NOMO-1 treated with dmso at 0.1 percent for 144 hours (cell line): Measurements from ENCODE around the gene RAP1A.
"Not testable (repeated sequence)": the region's sequence is repeated elsewhere in the genome, so short reads cannot be mapped to it uniquely, and the experiment has no call there.

ENCODE experiments used
- DNase-seq: peaks from one replicate; lab custom pipeline; 2025; ENCODE audit not compliant: unreplicated experiment; lab: John Stamatoyannopoulos, UW

The RAP1A gene

DNA sequence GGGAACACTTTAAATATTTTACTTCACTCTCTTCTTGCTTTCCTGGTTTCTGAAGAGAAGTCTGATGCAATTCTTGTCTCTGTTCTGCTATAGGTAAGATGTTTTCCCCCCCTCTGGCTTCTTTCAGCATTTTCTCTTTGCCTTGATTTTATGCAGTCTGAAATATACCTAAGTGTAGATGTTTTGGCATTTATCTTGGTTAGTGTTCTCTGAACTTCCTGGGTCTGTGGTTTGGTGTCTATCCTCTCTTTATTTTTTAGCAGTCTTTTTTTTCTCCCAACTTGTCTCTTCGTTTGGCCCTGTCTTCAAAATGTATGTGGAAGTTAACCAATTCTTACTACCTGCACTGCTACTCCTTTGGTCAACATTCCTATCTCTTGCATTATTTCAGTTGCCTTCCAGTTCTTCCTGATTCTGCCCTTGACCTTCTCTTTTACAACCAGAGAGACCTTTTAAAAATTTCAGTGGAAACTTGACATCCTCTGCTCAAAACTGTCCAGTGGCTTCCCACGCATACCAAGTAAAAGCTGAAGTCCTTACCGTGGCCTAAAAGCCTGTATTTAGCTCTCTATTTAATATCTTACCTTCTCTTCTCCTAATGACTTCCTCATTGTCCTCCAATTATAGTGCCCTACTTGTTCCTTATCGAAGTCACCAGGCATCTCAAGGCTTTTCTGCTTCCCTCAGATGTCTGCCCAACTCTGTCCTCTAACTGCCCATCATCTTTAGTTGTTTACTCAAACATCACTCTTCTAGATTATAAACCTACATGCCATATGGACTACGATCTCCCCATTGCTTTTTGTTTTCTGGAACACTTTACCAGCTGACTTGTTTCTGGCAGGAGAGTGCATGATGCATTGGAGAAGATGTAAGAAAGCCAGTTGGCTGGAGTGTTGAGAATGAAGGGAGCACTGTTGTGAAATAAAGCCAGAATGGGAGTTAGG, 40.9 kb downstream of the RAP1A start:
- DNase-seq, result peak; percentile 3

DNA sequence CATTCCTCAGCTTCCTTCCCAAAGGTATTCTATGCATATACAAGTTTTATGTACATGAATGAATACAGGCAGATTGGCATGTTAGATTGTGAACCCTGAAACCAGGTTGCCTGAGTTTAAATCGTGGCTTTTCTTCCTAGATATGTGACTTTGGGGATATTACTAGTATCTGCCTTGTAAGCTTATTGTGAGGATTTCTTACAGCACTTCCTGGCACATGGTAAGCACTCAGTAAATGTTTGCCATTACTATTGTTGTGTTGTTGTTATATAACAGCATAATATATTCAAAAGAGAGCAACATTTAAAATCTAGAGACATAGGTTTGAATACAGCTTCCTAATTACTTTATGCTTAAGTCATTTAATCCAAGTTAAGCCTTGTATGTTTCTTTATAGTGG, 45.1 kb downstream of the RAP1A start:
- no peak for DNase-seq

DNA sequence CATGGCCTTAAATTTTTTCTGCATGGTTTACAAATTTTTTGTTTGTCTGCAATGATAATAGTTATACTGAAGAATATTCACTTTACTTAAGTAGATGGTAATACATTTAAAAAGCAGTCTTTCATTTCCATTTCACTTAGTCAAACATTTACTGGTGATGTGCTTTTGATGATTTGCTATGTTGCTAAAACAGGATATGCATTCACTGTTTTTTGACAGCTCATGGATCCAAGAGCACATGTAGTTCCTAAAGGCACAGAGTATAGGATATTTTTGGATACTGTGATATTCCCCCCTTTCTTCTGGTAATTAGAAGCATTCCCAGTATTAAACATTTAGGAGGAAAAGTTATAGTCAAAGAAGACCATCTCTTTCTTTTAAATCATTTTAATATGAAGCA, 45.9 kb downstream of the RAP1A start:
- no peak for DNase-seq

DNA sequence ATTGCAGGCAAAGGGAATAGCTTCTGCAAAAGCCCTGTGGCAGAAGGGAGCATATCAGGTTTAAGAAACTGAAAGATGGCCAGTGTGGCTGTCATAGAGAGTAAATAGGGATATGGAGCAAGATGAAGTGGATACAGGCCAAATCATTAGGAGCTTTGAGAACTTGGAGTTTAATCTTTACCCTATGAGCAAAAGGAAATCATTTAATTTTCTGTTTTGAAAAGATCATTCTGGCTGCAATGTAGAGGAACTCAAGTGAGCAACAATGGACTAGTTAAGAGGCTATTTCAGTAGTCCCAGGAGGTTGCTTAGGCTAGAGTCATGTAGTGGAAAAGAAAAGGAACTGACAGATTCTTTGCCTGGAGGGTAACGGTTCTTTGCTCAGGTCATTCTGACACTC, 47.2 kb downstream of the RAP1A start:
- no peak for DNase-seq

DNA sequence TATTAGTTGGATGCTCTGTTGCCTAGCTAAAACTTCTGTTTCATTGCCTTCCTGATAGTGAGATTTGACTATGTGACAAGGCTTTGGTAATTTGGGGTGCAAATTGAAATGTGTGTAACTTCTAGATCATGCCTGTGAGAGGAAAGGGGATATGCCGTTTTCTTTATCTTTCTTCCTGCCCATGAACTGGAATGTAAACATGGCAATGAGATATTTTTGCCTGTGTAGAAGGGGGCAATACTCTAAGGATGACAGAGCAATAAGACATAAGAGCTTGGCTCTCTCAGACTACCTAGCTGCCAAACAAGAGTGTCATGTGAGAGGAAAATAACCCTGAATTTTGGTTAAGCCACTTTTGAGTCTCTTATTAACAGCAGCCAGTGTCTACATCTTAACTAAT, 49.7 kb downstream of the RAP1A start:
- DNase-seq, result no peak

DNA sequence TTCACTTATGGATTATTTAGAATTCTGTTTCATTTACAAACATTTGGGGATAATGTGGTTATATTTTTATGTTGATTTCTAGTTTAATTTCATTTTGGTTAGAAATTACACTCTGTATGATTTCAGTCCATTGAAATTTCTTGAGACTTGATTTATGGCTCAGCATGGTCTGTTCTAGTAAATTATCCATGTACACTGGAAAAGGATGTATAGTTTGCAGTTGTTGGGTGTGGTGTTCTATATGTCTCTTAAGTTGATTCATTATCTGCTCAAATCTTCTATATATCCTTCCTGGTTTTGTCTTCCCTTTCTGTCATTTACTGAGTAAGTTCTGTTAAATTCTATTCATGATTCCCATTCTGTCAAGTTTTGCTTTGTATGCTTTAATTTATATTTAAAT, 52.3 kb downstream of the RAP1A start:
- DNase-seq, result peak; percentile 19

DNA sequence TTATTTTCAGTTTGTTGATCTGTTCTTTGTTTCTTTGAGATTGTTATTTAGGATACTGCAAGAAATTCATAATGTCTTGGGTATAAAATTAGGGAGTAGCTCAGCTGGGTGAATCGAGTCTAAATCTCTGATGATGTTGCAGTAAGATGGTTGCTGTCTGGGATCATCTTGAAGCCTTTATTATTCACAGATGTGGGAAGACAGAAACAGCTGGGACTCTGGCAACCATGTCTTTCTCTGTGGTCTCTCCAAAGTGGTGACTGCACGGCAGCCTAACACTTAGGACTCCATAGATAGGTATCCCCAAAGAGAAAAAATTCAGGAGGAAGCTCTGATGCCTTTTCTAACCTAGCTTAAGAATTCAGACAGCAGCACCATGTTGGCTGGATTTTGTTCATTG, 52.7 kb downstream of the RAP1A start:
- DNase-seq, result no peak

DNA sequence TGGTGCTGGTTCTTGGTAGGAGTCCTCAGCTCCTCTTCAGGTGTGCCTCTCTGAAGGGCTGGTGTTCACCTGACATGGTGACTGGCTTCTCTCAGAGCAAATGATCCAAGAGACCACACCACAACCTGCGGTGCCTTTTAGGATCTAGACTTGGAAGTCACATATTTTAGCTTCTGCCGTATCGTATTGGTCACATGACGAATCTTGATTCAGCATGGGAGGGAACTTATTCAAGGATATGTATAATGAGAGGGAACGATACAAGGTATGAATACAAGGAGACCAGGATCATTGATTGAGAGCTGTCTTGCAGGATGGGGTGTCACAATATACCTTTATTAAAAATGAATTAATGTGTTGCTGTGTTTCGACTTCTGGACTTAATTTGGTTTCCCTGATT, 58.0 kb downstream of the RAP1A start:
- DNase-seq, result no peak

DNA sequence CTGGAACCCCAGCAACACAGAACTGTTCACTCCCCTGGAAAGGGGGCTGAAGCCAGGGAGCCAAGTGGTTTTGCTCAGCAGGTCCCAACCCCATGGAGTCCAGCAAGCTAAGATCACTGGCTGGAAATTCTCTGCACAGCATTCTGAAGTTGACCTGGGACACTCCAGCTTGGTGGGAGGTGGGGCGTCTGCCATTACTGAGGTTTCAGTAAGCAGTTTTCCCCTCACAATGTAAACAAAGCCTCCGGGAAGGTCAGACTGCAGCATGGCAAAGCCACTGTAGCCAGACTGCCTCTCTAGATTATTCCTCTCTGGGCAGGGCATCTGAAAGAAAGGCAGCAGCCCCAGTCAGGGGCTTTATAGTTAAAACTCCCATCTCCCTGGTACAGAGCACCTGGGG, 60.0 kb downstream of the RAP1A start:
- DNase-seq, result no peak

DNA sequence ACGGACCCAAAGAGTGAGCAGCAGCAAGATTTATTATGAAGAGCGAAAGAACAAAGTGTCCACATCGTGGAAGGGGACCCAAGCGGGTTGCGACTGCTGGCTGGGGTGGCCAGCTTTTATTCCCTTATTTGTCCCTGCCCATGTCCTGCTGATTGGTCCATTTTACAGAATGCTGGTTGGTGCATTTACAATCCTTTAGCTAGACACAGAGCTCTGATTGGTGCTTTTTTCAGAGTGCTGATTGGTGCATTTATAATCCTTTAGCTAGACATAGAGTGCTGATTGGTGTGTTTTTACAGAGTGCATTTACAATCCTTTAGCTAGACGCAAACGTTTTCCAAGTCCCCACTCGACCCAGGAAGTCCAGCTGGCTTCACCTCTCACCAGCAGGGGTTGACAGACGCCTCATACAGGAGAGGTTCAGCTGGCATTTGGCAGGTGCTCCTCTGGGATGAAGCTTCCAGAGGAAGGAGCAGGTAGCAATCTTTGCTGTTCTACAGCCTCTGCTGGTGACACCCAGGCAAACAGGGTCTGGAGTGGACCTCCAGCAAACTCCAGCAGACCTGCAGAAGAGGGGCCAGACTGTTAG, 60.7 kb downstream of the RAP1A start:
- not testable (repeated sequence) for DNase-seq

DNA sequence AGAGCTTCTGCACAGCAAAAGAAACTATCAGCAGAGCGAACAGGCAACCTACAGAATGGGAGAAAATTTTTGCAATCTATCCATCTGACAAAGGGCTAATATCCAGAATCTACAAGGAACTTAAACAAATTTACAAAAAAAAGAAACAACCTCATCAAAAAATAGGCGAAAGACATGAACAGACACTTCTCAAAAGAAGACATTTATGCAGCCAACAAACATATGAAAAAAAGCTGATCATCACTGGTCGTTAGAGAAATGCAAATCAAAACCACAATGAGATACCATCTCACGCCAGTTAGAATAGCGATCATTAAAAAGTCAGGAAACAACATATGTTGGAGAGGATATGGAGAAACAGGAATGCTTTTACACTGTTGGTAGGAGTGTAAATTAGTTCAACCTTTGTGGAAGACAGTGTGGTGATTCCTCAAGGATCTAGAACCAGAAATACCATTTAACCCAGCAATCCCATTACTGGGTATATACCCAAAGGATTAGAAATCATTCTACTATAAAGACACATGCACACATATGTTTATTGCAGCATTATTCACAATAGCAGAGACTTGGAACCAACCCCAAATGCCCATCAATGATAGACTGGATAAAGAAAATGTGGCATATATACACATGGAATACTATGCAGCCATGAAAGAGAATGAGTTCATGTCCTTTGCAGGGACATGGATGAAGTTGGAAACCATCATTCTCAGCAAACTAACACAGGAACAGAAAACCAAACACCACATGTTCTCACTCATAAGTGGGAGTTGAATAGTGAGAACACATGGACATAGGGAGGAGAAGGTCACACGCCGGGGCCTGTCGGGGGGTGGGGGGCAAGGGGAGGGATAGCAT, 65.9 kb downstream of the RAP1A start:
- not testable (repeated sequence) for DNase-seq

DNA sequence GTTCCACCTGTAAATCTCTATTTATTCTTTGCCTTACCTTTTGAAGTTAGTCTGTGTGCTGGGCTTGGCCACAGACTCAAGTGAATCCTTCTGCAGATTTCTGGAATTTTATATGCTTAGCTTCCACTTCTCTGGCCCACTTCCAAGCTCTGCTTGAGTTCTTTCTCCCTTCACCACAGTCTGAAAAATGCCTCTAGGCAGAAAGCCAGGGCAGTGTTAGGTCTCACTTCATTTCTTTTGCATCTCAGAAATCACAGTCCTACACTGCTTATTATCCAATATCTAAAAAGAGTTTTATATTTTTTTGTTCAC, 70.7 kb downstream of the RAP1A start:
- DNase-seq, result no peak

DNA sequence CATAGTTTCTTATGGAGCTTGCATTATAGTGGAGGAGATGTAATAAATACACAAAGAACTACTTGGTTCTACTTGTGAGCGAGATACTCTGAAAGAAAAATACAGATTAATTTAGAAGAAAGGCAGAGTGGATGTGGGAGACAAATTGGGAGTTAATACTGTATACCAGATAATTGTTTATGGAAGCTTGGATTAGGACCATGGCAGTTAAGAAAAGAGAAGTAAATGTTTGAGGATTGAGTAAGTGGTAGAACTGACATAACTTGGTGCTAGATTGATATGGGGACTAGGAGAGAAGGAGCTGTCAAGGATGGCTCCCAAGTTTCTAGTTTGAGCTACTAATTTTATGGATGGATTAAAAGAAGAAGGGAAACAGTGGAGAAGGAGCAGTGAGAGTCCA, 72.3 kb downstream of the RAP1A start:
- no peak for DNase-seq

DNA sequence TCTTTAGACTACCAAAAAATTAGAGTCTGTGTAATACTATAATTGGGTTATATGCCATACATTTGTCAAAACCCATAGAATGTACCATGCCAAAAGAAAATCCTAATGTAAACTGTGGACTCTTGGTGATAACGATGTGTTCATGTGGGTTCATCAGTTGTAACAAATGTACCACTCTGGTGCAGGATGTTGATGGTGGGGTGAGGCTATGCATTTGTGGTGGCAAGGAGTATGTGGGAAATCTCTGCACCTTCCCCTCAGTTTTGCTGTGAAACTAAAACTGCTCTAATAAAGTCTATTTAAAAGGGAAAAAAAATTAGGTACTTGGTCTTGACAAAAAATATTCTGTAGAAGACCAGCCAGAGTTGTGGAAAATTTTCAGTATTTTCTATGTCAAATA, 76.2 kb downstream of the RAP1A start:
- no peak for DNase-seq

DNA sequence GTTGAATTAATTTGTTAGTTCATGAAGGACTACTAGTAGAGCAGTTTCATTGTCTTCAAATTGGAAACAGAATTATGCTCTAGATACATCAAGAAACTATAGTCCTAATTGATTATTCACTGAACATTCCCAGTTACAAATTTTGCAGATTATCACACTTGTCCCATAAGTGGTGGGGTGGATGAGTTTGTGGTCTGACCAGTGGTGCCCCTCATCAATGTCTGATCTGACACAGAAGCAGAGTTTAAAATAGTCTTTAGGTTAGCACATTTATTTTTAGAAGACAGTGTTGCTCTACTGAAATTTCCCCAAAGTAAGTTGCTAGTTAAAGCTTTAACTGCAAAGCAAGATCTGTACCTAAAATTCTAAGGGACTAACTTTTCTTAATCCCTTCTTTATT, 76.7 kb downstream of the RAP1A start:
- no peak for DNase-seq

DNA sequence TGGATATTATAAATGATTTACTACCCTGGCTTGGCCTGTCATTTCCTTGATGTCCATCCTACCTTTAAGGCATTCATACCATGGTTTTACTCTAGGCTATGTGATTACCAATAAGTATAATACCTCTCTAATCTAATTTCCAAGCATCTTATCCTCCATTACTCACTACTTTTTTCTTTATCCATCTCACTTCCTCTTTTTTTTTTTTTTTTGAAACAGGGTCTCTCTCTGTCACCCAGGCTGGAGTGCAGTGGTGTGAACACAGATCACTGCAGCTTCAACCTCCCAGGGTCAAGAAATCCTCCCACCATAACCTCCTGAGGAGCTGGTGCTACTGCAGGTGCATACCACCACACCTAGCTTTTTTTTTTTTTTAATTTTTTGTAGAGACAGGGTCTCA, 79.7 kb downstream of the RAP1A start:
- no peak for DNase-seq

DNA sequence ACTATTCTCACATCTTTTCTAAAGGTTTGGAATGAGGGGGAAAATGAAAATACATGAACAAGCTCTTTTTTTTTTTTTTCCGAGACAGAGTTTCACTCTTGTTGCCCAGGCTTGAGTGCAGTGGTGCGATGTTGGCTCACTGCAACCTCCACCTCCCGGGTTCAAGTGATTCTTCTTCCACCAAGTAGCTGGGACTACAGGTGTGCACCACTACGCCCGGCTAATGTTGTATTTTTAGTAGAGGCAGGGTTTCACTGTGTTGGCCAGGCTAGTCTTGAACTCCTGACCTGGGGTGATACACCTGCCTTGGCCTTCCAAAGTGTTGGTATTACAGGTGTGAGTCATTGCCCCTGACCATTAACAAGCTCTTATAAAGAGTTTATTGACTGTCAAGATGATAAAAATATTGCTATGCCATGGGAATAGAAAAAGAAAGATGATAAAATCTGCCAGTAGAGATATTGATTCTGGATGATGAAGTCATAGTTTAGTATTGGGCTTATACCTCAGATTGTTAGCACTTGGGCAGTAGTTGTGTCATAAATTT, 83.0 kb downstream of the RAP1A start:
- DNase-seq, result no peak

DNA sequence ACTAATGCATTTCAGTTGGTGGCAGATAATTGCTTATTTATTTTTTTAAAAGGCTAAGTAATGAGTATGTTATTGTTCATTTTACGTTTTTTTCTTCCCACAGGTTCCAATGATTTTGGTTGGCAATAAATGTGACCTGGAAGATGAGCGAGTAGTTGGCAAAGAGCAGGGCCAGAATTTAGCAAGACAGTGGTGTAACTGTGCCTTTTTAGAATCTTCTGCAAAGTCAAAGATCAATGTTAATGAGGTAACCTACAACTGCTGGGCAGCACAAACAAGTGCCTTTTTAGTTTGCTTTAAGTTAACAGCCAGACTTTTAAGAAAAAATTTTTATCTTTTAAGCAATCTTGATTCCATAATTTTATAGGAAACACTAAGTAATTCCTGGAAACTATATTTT, 84.7 kb downstream of the RAP1A start:
- no peak for DNase-seq

DNA sequence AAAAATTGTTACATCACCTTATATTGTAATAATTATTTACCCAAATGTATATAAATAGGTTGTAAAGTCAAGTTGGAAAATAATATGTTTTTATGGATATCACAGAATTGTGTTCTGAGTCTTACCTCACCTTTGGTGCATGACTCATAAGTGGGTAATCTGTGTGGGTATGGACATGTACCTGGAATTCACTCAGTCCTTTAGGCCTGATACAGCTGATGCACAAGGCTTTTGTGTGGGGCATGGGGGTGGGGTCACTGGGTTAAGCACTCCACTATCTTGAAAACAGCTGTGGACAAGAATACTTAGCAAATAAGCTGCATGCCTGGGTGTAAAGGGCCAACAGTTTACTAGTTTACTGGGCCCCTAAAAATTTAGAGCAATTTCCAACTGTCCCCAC, 85.2 kb downstream of the RAP1A start:
- no peak for DNase-seq

DNA sequence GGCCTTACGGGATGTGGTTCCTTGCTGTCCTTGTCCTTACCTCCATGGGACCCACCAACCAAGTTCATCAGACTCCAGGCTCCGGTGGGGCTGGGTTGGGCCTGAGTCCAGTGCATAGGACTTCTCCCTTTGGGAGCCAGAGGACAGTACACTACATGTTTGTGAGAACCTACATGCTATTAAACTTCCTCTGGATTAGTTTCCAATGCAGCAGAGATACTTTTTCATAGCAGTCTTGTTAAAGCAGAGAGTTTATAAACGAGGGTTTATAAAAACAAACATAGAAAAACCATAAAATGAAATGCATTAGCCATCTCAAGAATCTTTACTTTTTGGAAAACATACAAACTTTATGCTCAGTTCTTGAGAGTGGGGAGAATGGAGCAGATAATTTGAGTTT, 86.3 kb downstream of the RAP1A start:
- no peak for DNase-seq

DNA sequence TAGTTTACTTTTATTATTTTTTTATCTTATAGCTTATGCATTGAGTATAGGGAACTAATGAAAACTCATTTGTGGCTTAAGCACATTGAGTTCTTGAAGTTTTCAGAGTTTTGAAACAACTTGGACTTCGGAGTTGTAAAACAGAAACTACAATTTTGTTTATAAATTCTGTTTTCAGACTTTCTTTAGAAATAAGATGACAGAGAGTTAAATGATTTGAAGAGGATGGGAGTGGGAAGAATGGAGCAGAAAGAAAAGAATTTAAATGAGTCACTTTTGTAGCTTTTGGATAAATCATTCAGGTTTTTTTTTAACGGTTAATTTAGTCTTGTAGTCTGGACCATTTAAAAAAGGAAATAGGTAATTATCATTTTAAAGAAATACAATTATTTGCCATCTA, 87.3 kb downstream of the RAP1A start:
- DNase-seq, result no peak

DNA sequence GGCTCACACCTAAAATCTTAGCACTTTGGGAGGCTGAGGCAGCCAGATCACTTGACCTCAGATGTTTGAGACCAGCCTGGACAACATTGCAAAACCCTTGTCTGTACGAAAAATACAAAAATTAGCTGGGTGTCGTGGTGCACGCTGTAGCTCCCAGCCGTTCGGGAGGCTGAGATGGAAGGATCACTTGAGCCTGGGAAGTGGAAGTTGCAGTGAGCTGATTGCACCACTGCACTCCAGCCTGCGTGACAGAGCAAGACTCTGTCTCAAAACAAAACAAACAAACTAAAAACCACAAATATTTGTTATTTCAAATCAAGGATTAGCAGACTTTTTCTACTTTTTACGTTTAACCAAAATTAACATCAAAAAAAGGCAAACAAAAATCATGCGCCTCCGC, 88.3 kb downstream of the RAP1A start:
- DNase-seq, result no peak
